Upper lobe of left lung (tissue), 4 donors: ENCODE data around the gene PNPLA7.

Experiments used
- EP300 ChIP-seq, 4 donors: sonication (generic); formaldehyde crosslinking; IDR thresholded peaks; one replicate each; pipeline ENCODE4 v1.5.1; 2017; ENCODE audit warnings: antibody characterized with exemption in 4 of 4, control low read depth in 2 of 4
- POLR2A ChIP-seq, 4 donors: fragments of 450-650 bp; IDR thresholded peaks; one replicate each; pipeline ENCODE4 v1.5.1; 2016 to 2017; ENCODE audit warnings: antibody characterized with exemption in 4 of 4, mild to moderate bottlenecking in 2 of 4
- POLR2AphosphoS5 ChIP-seq, 2 donors: sonication (generic); formaldehyde crosslinking; IDR thresholded peaks; one replicate each; pipeline ENCODE4 v1.5.1; 2017; ENCODE audit warnings: antibody characterized with exemption in 2 of 2
- TF ChIP-seq, protein P1 (sequence below), 6 experiments: fragments of 450-650 bp in 4 of 6; fragments of 200-600 bp in 2 of 6; sonication (generic) in 2 of 6; IDR thresholded peaks; one replicate each; pipeline ENCODE4 v1.5.1; 2016 to 2019; ENCODE audit warnings: antibody characterized with exemption in 6 of 6

DNA sequence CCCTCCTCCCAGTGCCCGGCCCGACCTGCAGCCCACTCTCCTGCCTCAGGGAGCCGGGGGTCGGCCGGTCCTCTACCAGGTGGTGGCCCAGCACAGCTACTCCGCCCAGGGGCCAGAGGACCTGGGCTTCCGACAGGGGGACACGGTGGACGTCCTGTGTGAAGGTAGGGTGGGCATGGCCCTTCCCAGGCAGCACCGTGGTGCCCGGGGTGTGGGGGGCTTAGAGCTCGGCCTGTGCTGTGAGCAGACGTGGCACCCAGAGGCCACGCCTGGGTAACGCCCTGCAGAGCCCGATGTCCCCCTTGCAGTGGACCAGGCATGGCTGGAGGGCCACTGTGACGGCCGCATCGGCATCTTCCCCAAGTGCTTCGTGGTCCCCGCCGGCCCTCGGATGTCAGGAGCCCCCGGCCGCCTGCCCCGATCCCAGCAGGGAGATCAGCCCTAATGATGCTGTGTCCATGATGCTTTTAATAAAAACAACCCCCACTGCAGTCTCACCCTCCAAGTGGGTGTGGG is 116.2 kb downstream of the PNPLA7 start:
- TF ChIP-seq POLR2AphosphoS5 (IDR thresholded peaks at IDR 0.05): no peak
- TF ChIP-seq EP300 (IDR thresholded peaks at IDR 0.05): no peak
- TF ChIP-seq, protein P1, sequence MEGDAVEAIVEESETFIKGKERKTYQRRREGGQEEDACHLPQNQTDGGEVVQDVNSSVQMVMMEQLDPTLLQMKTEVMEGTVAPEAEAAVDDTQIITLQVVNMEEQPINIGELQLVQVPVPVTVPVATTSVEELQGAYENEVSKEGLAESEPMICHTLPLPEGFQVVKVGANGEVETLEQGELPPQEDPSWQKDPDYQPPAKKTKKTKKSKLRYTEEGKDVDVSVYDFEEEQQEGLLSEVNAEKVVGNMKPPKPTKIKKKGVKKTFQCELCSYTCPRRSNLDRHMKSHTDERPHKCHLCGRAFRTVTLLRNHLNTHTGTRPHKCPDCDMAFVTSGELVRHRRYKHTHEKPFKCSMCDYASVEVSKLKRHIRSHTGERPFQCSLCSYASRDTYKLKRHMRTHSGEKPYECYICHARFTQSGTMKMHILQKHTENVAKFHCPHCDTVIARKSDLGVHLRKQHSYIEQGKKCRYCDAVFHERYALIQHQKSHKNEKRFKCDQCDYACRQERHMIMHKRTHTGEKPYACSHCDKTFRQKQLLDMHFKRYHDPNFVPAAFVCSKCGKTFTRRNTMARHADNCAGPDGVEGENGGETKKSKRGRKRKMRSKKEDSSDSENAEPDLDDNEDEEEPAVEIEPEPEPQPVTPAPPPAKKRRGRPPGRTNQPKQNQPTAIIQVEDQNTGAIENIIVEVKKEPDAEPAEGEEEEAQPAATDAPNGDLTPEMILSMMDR (IDR thresholded peaks at IDR 0.05): no peak
- no peak for TF ChIP-seq POLR2A (IDR thresholded peaks at IDR 0.05)
